Measurements from ENCODE around the gene NGEF.

DNA sequence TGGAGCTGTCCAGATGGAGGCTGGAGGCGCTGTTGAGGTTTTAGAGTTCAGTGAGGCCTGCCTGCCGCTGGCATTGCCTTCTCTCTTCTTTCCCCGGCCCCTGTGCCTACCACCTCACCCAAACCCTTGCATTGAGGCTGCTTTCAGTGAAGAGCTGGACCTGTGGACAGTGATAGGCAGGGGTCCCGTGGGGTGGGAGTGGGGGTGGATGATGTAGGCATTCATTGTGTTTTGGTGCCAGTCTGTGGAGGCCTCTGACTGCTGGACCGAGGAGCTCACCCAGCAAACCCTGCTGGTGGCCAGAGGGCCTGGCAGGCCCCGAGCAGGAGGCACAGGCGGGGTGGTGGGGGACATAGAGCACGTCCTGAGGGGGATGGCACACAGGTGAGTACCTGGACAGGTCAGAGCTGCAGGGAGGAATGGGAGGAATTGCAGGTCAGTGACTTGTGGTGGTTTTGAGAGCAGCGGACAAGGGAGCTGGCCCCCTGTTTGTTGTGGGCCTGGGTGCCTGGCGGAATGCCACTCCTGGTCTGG is 35.6 kb downstream of the NGEF start:
- TF ChIP-seq, protein P1, sequence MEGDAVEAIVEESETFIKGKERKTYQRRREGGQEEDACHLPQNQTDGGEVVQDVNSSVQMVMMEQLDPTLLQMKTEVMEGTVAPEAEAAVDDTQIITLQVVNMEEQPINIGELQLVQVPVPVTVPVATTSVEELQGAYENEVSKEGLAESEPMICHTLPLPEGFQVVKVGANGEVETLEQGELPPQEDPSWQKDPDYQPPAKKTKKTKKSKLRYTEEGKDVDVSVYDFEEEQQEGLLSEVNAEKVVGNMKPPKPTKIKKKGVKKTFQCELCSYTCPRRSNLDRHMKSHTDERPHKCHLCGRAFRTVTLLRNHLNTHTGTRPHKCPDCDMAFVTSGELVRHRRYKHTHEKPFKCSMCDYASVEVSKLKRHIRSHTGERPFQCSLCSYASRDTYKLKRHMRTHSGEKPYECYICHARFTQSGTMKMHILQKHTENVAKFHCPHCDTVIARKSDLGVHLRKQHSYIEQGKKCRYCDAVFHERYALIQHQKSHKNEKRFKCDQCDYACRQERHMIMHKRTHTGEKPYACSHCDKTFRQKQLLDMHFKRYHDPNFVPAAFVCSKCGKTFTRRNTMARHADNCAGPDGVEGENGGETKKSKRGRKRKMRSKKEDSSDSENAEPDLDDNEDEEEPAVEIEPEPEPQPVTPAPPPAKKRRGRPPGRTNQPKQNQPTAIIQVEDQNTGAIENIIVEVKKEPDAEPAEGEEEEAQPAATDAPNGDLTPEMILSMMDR (IDR thresholded peaks at IDR 0.05; ENCODE audit: insufficient read depth, low read length): no peak
- TF ChIP-seq SPI1 (IDR thresholded peaks at IDR 0.05; ENCODE audit: borderline replicate concordance, low read depth): no peak
- TF ChIP-seq POLR2AphosphoS5 (IDR thresholded peaks at IDR 0.05; ENCODE audit: low read depth): no peak
